Progenitor cell of endocrine pancreas (in vitro differentiated cells): Measurements from ENCODE around the gene ABHD5. TPM values are rescaled to one million over a fixed set of nuclear protein-coding genes. Genes with fewer than 3 reads are reported as not detected.

ENCODE experiments used
- DNase-seq: peaks from one replicate; pipeline ENCODE4 v3.0.0; 2021; ENCODE audit warnings: low spot score; ENCODE audit not compliant: unreplicated experiment
- H3K27ac Mint-ChIP-seq: 2 replicates; pipeline ENCODE4 v1.8.0; 2021; ENCODE audit warnings: mild to moderate bottlenecking, moderate library complexity, mixed read lengths
- H3K27me3 Mint-ChIP-seq: 2 replicates; pipeline ENCODE4 v1.8.0; 2021; ENCODE audit warnings: mixed read lengths
- H3K36me3 Mint-ChIP-seq: 2 replicates; pipeline ENCODE4 v1.8.0; 2022; ENCODE audit warnings: mixed read lengths; ENCODE audit not compliant: insufficient read depth
- H3K4me1 Mint-ChIP-seq: 2 replicates; pipeline ENCODE4 v1.8.0; 2021; ENCODE audit warnings: low read depth, mixed read lengths
- H3K4me3 Mint-ChIP-seq: 2 replicates; pipeline ENCODE4 v1.8.0; 2021; ENCODE audit warnings: low read depth, mild to moderate bottlenecking, moderate library complexity, mixed read lengths
- H3K9me3 Mint-ChIP-seq: 2 replicates; pipeline ENCODE4 v1.8.0; 2021; ENCODE audit warnings: low read depth, mixed read lengths
- total RNA-seq: library from RNA; stranded (reverse); gene quantifications from 2 replicates; pipeline ENCODE4 v1.2.1, GENCODE V29; 2021
- TF ChIP-seq, protein P1 (sequence below): fragments of 200-600 bp; sonication (generic); IDR thresholded peaks from one replicate; pipeline ENCODE4 v1.5.0; 2021; ENCODE audit warnings: antibody characterized with exemption, mild to moderate bottlenecking; ENCODE audit not compliant: unreplicated experiment

Gene ABHD5
- total RNA-seq, 1 donor from 2014 or later = 14.8 TPM

DNA sequence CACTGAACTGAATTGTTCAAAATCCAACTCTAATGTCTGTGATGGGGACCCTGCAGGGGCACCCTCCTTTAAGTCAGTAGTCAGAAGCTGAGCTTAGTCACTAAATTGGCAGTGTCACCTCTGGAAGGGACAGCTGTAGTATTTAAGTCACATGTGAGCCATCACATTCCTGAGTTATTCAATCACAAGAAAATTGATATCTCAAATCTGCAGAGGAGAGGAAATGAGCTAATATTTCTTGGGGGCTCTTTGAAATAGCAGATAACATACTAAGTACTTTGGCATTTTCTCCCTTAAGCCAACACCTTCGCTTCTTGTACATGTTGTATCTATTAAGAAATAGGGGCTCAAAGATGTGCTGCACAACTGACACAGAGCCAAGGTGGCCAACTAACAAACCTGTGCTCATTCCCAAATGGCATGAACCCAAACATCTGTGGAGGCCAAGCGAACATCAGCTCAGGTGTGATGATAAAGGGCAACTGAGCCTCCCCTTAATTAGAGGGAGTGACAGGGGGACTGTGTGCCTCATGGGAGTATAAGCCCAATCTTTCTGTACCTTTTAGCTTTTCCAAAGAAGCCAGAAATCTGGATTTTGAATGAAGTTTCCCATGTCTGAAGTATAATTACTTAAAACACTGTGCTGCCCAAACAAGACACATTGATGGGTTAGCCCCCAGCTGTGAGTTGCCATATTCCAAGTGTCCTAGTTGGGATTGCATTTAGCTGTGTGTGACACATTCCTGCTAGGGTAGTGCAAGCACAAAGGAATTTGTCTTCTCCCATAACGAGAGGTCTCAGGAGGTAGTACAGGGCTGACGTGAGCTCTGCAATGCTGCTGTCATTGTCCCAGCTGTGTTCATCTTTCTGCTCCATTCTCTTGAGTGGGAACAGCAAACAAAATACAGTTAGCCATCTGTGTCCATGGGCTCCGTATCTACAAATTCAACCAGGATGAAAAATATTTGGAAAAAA is 63.3 kb downstream of the ABHD5 start:
- H3K4me3 Mint-ChIP-seq = no peak overlapping the region
- peaks cover 2% of the 10 kb centered on the region for H3K4me1 Mint-ChIP-seq
- H3K36me3 Mint-ChIP-seq = no peaks in the 10 kb centered on the region
- no peak overlapping the region for H3K27ac Mint-ChIP-seq
- peaks cover 16% of the 10 kb centered on the region for H3K27me3 Mint-ChIP-seq
- TF ChIP-seq, protein P1, sequence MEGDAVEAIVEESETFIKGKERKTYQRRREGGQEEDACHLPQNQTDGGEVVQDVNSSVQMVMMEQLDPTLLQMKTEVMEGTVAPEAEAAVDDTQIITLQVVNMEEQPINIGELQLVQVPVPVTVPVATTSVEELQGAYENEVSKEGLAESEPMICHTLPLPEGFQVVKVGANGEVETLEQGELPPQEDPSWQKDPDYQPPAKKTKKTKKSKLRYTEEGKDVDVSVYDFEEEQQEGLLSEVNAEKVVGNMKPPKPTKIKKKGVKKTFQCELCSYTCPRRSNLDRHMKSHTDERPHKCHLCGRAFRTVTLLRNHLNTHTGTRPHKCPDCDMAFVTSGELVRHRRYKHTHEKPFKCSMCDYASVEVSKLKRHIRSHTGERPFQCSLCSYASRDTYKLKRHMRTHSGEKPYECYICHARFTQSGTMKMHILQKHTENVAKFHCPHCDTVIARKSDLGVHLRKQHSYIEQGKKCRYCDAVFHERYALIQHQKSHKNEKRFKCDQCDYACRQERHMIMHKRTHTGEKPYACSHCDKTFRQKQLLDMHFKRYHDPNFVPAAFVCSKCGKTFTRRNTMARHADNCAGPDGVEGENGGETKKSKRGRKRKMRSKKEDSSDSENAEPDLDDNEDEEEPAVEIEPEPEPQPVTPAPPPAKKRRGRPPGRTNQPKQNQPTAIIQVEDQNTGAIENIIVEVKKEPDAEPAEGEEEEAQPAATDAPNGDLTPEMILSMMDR = no peak
- DNase-seq = no peak
- H3K9me3 Mint-ChIP-seq = peaks cover 4% of the 10 kb centered on the region

DNA sequence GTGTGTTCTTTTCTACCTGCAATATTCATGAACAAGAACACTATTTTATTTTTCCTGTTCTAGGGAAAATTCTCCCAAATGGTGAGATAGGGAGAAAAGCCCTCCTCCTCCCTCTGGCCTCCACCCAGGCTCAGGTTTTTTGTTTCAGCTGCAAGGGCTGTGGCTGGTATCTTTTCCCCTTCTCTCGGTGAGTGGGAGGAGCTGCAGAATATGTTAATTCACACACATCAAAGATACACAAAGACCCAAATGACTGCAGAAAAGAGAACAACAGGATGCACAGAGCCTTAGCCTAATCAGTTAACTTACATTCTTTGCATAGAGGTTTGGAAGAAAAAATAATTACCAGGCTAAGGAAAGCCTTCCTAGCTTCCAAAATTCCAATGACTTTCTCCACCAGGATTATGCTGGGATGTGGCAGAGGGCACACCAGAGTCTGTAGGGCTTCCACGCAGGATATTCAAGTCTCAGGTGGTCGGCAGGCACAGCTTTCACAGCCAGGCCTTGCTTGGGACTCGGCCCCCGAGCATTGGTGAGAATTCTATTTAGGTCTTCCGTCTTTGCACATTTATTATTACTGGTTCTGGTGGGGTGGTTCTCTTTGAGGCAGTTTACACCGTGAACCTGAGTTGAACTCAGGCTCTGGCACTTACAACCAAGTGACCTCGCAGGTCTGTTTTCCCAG is 64.9 kb downstream of the ABHD5 start:
- TF ChIP-seq, protein P1 = no peak
- DNase-seq = no peak
- peaks cover 1% of the 10 kb centered on the region for H3K9me3 Mint-ChIP-seq

DNA sequence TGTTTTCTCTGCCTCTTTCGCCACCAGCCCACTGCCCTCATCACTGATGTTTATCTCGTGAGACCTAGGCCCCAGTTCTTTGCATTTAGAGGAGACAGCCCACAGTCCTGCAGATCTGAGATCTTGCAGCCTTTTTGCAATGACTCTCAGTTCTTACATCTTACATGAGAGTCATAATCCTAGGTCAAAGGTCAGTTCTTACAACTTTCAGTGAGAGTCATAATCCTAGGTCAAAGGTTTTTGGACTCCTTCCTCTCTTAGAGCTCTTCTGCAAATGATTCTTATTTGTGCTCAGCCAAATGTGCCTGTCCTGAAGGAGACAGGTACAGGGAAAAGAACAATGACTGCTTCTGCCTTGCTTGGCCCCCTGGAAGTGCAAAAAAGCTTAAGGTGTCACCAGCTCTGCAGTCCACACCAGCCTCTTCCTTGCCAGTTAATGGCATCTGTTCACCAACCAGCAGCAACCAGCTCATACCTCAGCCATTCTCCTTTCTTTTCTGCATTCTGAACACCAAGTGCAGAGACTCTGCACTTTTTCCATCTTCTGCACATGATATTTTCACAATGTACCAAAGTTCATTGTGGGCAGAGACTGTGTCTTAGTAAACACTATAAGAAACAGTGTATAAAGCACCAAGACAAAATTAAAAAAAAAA is 67.1 kb downstream of the ABHD5 start:
- peaks cover 2% of the 10 kb centered on the region for H3K4me1 Mint-ChIP-seq
- H3K4me3 Mint-ChIP-seq = no peak overlapping the region
- H3K27ac Mint-ChIP-seq = no peak overlapping the region
- TF ChIP-seq, protein P1 = no peak
- H3K27me3 Mint-ChIP-seq = peaks cover 12% of the 10 kb centered on the region
- no peak for DNase-seq
- no peaks in the 10 kb centered on the region for H3K9me3 Mint-ChIP-seq
- H3K36me3 Mint-ChIP-seq = no peaks in the 10 kb centered on the region

More for the DNA sequence above, 64.9 kb downstream of the ABHD5 start:
- no peak overlapping the region for H3K4me3 Mint-ChIP-seq
- no peak overlapping the region for H3K27ac Mint-ChIP-seq
- H3K27me3 Mint-ChIP-seq = peaks cover 16% of the 10 kb centered on the region
- H3K4me1 Mint-ChIP-seq = peaks cover 2% of the 10 kb centered on the region
- H3K36me3 Mint-ChIP-seq = no peaks in the 10 kb centered on the region

DNA sequence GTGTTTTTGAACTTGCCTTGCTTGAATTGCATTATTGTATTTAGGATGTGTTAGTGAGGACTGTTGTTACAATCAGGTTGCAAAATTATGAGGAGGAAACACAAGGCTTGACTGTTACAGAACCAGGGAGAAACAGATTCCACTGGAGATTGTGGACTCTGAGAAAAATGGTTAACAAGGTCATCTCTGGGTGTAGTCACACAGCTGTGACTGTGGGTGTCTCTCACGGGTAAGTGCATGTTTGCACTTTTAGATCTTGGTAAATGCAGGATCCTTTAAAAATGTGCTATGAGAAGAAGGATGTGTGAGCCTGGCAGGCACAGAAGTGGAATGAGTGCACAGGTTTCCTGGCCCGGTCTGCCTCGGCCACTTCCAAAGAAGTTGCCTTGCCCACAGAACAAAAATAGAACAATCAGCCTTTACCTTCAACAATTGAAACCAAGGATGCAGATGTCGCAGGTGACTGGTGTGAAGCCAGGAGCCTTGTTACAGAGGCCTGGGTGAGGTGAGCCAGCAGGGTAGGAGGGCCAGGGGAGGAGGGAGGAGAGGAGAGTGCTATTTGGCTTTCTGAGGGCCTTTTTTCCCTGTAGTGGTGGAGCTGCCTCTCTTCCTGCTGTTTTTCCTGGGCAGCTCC is 68.0 kb downstream of the ABHD5 start:
- Mint-ChIP-seq H3K27me3 (peaks cover 12% of the 10 kb centered on the region), H3K27ac (no peak overlapping the region), H3K9me3 (no peaks in the 10 kb centered on the region), H3K4me3 (no peak overlapping the region), H3K36me3 (no peaks in the 10 kb centered on the region), H3K4me1 (peaks cover 2% of the 10 kb centered on the region)
- no peak for DNase-seq
- TF ChIP-seq, protein P1 = no peak
